ENCODE results near the gene HEXIM2.

- no peak for TF ChIP-seq SUZ12 (IDR thresholded peaks at IDR 0.05; ENCODE audit: extremely low read depth, insufficient read depth, insufficient read length)
- TF ChIP-seq YY1 (IDR thresholded peaks at IDR 0.05; ENCODE audit: insufficient read depth, insufficient read length): no peak
These were observed 39.0 kb downstream of the HEXIM2 start for GRCh38 chr17:45200701-45201100.

All from NT2/D1 (cell line).